GM12801 (cell line): ENCODE measurements around the gene DNAH3.

Experiments
- TF ChIP-seq, protein P1 (sequence below): IDR thresholded peaks from one replicate; pipeline ENCODE4 v1.5.1; 2011; ENCODE audit warnings: control low read depth; ENCODE audit not compliant: insufficient read length; ENCODE audit errors: extremely low read depth

DNAH3 gene

DNA sequence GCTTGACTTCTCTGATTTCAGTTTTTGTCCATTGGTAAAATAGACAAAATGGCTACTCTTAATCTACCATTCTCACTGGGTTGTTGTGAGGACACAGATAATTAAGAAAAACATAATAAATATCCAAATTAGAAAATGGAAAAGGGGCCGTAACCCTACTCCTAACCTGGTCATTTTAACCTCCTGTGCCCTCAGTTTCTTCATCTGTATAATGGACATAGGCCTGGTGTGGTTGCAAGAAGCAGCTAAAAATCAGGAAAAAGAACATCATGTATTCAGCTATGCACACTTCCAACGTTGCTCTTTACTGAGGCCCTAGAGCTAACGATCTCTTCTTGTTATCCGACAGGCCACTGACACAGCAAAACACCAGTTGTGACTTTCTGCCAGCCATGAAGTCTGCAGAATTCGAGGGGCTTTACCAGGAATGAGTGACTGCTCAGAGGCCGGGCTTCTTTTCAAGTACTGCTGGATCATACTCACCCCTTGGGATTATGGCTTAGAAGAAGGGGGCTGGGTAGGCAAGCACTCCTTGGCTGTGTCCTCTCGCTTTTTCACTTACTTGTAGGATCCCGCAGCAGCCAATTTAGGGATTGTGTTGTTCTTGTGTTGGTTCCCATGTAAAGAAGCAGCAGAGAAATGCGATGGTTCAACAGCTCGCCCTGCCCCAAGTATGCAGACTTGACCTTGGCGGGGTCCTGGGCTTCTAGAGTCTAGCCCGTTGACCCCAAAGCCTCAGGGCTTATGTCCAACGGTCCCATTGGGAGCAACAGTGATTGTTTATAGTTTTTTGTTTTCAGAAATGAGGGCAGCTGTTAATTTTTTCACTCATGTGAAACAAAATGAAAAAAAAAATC, 28.7 kb upstream of the DNAH3 start:
- TF ChIP-seq, protein P1, sequence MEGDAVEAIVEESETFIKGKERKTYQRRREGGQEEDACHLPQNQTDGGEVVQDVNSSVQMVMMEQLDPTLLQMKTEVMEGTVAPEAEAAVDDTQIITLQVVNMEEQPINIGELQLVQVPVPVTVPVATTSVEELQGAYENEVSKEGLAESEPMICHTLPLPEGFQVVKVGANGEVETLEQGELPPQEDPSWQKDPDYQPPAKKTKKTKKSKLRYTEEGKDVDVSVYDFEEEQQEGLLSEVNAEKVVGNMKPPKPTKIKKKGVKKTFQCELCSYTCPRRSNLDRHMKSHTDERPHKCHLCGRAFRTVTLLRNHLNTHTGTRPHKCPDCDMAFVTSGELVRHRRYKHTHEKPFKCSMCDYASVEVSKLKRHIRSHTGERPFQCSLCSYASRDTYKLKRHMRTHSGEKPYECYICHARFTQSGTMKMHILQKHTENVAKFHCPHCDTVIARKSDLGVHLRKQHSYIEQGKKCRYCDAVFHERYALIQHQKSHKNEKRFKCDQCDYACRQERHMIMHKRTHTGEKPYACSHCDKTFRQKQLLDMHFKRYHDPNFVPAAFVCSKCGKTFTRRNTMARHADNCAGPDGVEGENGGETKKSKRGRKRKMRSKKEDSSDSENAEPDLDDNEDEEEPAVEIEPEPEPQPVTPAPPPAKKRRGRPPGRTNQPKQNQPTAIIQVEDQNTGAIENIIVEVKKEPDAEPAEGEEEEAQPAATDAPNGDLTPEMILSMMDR: no peak

DNA sequence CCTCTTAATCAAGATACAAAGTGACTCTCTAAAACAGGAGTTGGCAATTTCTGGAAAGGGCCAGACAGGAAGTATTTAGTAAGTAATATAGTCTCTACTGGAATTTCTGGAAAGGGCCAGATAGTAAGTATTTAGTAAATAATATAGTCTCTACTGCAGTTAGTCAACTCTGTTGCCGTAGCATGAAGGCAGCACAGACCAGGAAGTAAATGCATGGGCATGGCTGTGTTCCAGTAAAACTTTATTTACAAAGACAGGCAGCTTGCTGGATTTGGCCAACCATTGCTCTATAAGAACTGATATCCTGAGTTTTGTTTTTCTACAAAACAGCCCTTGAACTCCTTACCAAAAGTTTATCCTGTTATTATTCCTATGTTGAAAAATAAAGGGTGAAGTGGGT, 24.8 kb upstream of the DNAH3 start:
- TF ChIP-seq, protein P1: no peak

DNA sequence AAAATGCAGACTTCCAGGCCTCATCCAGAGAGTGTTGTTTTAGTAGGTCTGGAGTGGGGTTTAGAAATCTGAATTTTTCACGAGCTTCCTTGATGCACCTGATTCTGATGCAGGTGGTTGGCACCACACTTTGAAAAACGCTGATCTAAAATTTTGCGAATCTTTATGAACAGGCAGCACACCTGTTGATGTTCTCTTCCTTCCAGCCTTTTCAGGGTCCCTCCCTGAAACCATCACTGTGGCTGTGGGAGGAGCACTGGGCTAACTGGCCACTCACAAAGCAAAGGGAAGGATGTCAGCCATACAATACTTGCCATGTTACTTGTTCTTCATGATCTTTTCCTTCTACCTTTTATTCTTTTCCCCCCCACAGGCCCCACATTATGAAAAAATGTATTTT, 22.0 kb upstream of the DNAH3 start:
- TF ChIP-seq, protein P1: no peak

DNA sequence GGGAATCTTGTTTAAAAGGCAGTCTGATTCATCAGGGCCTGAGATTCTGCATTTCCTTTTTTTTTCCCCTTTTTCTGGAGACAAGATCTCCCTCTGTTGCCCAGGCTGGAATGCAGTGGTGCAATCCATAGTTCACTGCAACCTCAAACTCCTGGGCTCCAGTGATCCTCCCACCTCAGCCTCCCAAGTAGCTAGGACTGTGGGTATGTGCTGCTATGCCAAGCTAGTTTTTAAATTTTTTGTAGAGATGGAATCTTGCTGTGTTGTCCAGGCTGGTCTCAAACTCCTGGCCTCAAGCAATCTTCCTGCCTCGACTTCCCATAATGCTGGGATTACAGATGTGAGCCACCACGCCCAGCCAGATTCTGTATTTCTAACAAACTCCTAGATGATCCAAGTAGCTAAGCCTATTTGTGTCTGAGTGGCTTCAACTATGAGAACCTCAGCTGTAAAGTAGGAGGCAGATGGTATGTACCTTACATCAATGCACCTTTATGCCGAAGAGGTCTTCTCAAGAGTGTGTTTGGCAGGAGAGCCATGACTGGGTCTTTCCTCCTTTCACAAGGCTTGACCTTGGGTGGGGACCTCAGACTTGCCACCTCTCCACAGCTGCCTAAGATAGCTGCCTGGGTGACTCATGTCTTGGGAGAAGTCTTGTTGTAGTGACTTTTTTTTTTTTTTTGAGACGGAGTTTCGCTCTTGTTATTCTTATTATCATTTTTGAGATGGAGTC, 18.8 kb upstream of the DNAH3 start:
- TF ChIP-seq, protein P1: no peak

DNA sequence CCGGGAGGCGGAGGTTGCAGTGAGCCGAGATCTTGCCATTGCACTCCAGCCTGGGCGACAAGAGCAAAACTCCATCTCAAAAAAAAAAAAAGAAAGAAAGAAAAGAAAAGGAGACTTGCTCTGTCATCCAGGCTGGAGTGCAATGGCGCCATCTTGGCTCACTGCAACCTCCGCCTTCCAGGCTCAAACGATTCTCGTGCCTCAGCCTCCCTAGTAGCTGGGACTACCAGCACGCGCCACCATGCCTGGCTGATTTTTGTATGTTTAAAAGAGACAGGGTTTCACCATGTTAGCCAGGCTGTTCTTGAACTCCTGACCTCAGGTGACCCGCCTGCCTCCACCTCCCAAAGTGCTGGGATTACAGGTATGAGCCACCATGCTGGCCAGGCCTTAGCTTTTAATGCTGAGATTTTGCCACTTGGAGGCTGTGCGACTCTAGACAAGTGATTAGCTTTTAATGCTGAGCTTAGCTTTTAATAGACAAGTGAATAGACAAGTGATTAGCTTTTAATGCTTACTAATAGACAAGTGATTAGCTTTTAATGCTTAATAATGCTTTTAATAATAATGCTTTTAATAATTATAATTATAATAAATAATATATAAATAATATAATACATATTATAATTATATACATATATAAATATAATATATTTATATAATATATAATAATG, 17.4 kb upstream of the DNAH3 start:
- TF ChIP-seq, protein P1: no peak

DNA sequence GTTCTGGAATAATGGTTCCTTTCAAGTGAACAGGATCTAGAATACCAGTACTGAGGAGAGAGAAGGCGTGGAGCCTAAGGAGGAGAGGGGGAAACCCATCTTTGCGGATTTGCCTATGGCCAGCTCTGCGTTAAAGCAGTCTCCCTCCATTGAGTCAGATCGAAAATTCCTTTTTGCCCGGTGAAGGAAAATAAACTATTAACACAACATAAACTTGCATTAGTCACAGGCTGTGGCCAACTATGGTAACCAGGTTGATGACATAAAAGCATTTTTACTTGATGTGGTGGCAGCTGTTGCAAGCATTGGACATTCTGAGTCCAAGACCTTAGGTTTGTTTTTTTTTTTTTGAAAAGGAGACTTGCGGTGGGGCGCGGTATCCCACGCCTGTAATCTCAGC, 16.7 kb upstream of the DNAH3 start:
- TF ChIP-seq, protein P1: no peak

DNA sequence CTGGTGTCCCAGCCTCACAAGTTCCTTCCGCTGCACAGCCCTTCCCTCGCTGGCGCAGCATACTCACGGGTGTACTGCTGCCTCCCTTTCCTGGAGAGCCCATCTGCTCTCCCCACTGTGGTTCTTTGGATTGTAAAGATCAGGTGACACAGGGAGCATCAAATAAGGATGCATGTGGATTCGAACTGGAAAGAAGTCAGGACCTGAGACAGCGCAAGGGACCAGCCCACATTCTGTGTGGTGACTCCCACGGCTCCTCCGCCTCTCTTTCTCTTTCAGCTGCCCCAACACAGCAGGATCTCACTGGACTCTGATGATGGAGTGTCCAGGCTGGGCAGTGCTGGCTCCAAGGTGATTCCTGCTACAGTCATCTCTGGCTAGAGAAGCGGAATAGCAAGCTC, 15.9 kb upstream of the DNAH3 start:
- TF ChIP-seq, protein P1: no peak
